ENCODE data around the gene CD83. TPM values are rescaled to one million over a fixed set of nuclear protein-coding genes. Genes with fewer than 3 reads are reported as not detected.

Gene CD83
- total RNA-seq, 1 donor from 2014 or later, result 1.0 TPM

- H3K4me3 Mint-ChIP-seq (ENCODE audit: unreplicated experiment), result no peak overlapping the region
- H3K36me3 Mint-ChIP-seq (ENCODE audit: low read depth), result peaks cover 2% of the 10 kb centered on the region
- no peak for TF ChIP-seq CTCF (IDR thresholded peaks at IDR 0.05)
- no peaks in the 10 kb centered on the region for H3K4me1 Mint-ChIP-seq (ENCODE audit: low read depth)
- peaks cover 4% of the 10 kb centered on the region for H3K9me3 Mint-ChIP-seq (ENCODE audit: low read depth)
- H3K27me3 Mint-ChIP-seq (ENCODE audit: low read depth), result peaks cover 22% of the 10 kb centered on the region
- DNase-seq (ENCODE audit: low spot score), result no peak
- no peak overlapping the region for H3K27ac Mint-ChIP-seq (ENCODE audit: unreplicated experiment)
These were observed 8.8 kb upstream of the CD83 start for GRCh38 chr6:14108571-14109410.

DNA sequence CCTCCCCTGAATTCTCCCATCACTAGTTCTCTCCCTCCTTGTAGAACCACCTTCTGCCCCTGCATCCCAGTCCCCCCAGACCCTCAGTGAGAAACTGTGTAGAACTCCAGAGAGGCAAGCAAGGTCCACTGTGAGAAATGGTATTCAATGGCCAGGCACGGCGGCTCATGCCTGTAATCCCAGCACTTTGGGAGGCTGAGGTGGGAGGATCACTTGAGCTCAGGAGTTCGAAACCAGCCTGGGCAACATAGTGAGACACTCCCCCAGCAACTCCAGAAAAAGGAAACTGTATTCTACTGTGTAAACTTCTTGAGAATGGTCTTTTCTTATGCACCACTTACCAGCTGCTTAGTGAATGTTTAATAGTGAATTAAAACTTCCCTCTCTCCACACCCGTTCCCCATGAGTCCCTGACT is 8.2 kb upstream of the CD83 start:
- H3K27me3 Mint-ChIP-seq (ENCODE audit: low read depth), result peaks cover 20% of the 10 kb centered on the region
- H3K36me3 Mint-ChIP-seq (ENCODE audit: low read depth), result peaks cover 2% of the 10 kb centered on the region
- TF ChIP-seq CTCF (IDR thresholded peaks at IDR 0.05), result no peak
- no peak overlapping the region for H3K4me3 Mint-ChIP-seq (ENCODE audit: unreplicated experiment)
- no peaks in the 10 kb centered on the region for H3K4me1 Mint-ChIP-seq (ENCODE audit: low read depth)
- peaks cover 4% of the 10 kb centered on the region for H3K9me3 Mint-ChIP-seq (ENCODE audit: low read depth)
- no peak for DNase-seq (ENCODE audit: low spot score)
- no peak overlapping the region for H3K27ac Mint-ChIP-seq (ENCODE audit: unreplicated experiment)

DNA sequence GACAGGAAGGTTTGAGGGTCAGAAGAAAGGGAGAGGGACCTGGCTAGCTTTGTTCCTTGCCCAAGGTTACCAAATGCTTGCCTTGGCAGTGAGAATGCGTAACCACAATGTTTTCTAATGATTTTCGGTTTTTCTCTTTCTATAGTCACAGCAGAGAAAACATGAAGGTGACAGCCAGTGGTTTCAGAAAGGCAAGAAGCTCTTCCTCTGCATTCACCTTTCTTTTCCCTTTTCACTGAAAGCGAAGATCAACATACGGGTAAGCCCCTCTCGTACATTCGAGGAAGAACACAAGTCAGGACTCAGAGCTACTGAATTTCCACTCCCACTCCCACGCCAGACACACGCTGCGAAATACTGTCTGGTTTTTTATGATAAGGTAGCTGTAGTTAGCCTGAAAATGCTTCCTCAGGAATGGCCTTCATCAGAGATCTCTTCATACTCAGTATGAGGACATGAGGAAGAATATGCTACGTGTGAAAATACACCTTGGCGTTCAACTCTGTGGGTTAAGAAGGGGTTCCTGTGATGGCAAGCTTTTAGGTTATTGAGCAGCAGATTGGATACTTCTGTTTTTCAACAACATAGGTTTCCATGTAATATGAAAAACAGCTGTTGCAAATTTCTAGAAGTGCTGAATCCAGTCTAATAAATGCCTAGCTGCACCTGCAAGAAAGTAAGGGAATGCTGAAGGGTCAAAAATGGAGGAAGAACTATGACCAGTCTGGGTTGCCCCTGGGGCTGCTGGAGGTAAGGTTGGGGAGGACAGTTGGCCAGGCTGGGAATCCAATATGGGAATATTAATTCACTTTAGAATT is 7.4 kb upstream of the CD83 start:
- no peaks in the 10 kb centered on the region for H3K4me1 Mint-ChIP-seq (ENCODE audit: low read depth)
- TF ChIP-seq CTCF (IDR thresholded peaks at IDR 0.05), result no peak
- no peak for DNase-seq (ENCODE audit: low spot score)
- no peak overlapping the region for H3K4me3 Mint-ChIP-seq (ENCODE audit: unreplicated experiment)
- no peak overlapping the region for H3K27ac Mint-ChIP-seq (ENCODE audit: unreplicated experiment)
- peaks cover 2% of the 10 kb centered on the region for H3K36me3 Mint-ChIP-seq (ENCODE audit: low read depth)
- peaks cover 14% of the 10 kb centered on the region for H3K27me3 Mint-ChIP-seq (ENCODE audit: low read depth)
- peaks cover 4% of the 10 kb centered on the region for H3K9me3 Mint-ChIP-seq (ENCODE audit: low read depth)

DNA sequence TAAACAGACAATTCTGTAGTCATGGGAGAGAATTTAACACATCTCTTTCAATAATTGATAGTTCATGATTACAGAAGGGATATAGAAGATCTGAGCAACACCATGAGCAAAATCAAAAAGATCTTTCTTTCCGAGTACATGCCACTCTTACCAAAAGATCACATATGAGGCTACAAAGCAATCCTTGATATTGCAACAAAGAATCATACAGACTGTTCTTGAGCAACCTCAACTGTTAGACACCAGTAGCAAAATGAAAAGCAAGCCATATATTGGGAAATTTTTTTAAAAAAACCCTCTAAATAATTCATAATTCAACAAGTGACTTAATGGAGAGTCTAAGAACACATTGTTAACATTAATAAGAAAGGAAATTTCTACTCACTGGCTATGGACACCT is 3.6 kb upstream of the CD83 start:
- H3K27ac Mint-ChIP-seq (ENCODE audit: unreplicated experiment), result no peak overlapping the region

More for the DNA sequence above, 3.6 kb upstream of the CD83 start:
- Mint-ChIP-seq H3K36me3 (ENCODE audit: low read depth) (no peaks in the 10 kb centered on the region), H3K9me3 (ENCODE audit: low read depth) (no peaks in the 10 kb centered on the region), H3K4me3 (ENCODE audit: unreplicated experiment) (no peak overlapping the region), H3K27me3 (ENCODE audit: low read depth) (peaks cover 9% of the 10 kb centered on the region), H3K4me1 (ENCODE audit: low read depth) (peaks cover 13% of the 10 kb centered on the region)
- no peak for TF ChIP-seq CTCF (IDR thresholded peaks at IDR 0.05)
- no peak for DNase-seq (ENCODE audit: low spot score)
